T follicular helper cell (primary cell): ENCODE data around the gene SMOC1.

Experiments
- DNase-seq: peaks from one replicate; pipeline ENCODE4 v3.0.0-alpha.2; 2020; ENCODE audit warnings: low read depth
- total RNA-seq, 2 experiments: gene quantifications; one replicate each; lab custom pipeline; 2026; lab: John Stamatoyannopoulos, UW

SMOC1 gene
- 0.09 to 0.12 reads per million in 2 experiments for total RNA-seq

GRCh38 chr14:69879175-69880043 lies at the start of gene SMOC1:
Gene SMOC1, plus strand, starts transcription at chr14:69879416. Its CDS starts 263 bp downstream, at chr14:69879679.
- no peak for DNase-seq

GRCh38 chr14:69838881-69839416 lies 40.3 kb upstream of the SMOC1 start:
- no peak for DNase-seq

- no peak for DNase-seq
These were observed 39.6 kb upstream of the SMOC1 start for GRCh38 chr14:69839661-69840060.

- no peak for DNase-seq
These were observed 37.6 kb upstream of the SMOC1 start for GRCh38 chr14:69841656-69842055.

- no peak for DNase-seq
These were observed 36.4 kb upstream of the SMOC1 start for GRCh38 chr14:69842686-69843420.

- no peak for DNase-seq
These were observed 35.0 kb upstream of the SMOC1 start for GRCh38 chr14:69844171-69844570.

- no peak for DNase-seq
These were observed 34.1 kb upstream of the SMOC1 start for GRCh38 chr14:69845050-69845581.

- DNase-seq, result no peak
These were observed 33.4 kb upstream of the SMOC1 start for GRCh38 chr14:69845787-69846186.

- no peak for DNase-seq
These were observed 31.1 kb upstream of the SMOC1 start for GRCh38 chr14:69848156-69848555.

GRCh38 chr14:69848903-69849391 lies 30.3 kb upstream of the SMOC1 start:
- no peak for DNase-seq

GRCh38 chr14:69850086-69850735 lies 29.0 kb upstream of the SMOC1 start:
- no peak for DNase-seq

GRCh38 chr14:69850736-69851112 lies 28.5 kb upstream of the SMOC1 start:
- no peak for DNase-seq

- DNase-seq, result no peak
These were observed 26.5 kb upstream of the SMOC1 start for GRCh38 chr14:69852531-69853321.

- DNase-seq, result no peak
These were observed 25.4 kb upstream of the SMOC1 start for GRCh38 chr14:69853774-69854173.

- no peak for DNase-seq
These were observed 24.6 kb upstream of the SMOC1 start for GRCh38 chr14:69854598-69854997.

- DNase-seq, result no peak
These were observed 23.9 kb upstream of the SMOC1 start for GRCh38 chr14:69855180-69855832.

- DNase-seq, result no peak
These were observed 20.4 kb upstream of the SMOC1 start for GRCh38 chr14:69858801-69859200.

- no peak for DNase-seq
These were observed 19.6 kb upstream of the SMOC1 start for GRCh38 chr14:69859591-69859990.

- no peak for DNase-seq
These were observed 19.0 kb upstream of the SMOC1 start for GRCh38 chr14:69860221-69860620.

- DNase-seq, result no peak
These were observed 18.1 kb upstream of the SMOC1 start for GRCh38 chr14:69861025-69861569.
